GM19035 (cell line): Measurements from ENCODE around the gene TMEM207.

ENCODE experiments used
- ATAC-seq: cut with Tn5 transposase; IDR thresholded peaks from one replicate; pipeline ENCODE4 v1.9.1; 2021; ENCODE audit not compliant: unreplicated experiment

The TMEM207 gene

GRCh38 chr3:190444576-190445145, 5.0 kb downstream of the TMEM207 start:
- ATAC-seq: no peak

DNA sequence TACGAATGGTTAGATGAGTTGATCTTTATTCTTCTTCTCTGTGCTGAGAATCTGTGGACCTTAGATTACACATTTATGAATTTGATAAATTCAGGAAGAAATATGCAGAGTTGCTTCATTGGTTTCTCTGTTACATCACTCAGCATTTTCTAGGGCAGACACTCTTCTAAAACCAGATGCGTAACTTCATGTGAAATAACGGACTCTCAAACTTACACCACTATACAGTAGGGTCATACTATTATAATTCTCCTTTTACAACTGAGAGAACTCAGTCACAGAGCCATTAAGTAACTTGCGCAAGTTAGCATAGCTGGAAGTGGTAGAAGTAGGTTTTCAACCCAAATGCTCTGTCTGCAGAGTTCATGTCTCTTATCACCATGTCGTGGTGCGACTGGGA, 5.7 kb downstream of the TMEM207 start:
- ATAC-seq: no peak

GRCh38 chr3:190443257-190443656, 6.4 kb downstream of the TMEM207 start:
- no peak for ATAC-seq

DNA sequence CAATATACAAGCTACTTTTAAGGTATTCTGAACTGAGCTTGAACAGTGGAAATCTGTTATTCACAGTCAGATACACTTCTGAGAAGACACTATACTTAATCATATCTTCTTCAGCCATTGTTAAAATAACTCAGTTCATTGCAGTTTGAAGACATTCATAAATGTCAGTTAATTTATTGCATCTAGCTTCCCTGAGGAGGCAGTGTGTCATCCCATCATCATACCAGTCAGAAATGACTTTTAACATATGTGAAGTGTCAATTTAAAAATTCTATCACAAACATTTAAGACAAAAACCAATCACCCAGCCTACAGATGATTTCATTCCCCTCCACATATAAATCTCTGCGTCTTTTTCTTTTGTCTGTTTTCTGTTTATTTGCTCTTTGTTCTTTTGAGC, 7.5 kb downstream of the TMEM207 start:
- no peak for ATAC-seq

DNA sequence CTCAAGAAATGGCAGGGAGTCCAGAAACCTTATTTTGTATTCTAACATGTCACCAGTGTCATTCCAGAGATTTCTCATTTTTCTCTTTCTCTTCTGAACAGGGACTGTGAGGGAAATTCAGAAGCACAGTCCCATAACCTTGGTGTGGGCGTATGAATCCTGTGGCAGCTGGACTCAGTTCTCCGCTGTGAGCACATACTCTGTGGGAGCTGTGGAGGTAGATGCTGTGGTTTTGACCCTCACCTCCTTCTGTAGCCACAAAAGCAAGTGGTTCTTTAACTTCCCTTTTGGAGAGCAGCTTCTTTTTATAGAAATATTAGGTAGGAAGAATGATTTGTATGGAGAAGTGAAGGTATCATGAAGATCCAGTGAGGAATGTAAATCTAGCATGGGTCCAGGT, 13.4 kb downstream of the TMEM207 start:
- ATAC-seq: no peak

- no peak for ATAC-seq
Observed at GRCh38 chr3:190435618-190436017, 14.1 kb downstream of the TMEM207 start.

DNA sequence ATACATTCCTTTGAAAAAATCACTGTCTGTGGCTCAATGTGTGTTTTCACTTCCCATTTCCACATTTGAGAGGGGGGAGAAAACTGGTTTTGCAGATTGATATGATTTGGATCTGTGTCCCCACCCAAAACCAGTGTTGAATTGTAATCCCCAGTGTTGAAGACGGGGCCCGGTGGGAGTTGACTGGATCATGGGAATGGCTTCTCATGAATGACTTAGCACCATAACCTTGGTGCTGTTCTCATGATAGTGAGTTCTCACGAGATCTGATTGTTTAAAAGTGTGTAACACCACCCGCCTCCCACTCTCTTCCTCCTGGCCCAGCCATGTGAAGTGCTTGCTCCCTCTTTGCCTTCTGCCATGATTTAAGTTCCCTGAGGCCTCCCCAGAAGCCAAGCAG, 16.1 kb downstream of the TMEM207 start:
- ATAC-seq: no peak

DNA sequence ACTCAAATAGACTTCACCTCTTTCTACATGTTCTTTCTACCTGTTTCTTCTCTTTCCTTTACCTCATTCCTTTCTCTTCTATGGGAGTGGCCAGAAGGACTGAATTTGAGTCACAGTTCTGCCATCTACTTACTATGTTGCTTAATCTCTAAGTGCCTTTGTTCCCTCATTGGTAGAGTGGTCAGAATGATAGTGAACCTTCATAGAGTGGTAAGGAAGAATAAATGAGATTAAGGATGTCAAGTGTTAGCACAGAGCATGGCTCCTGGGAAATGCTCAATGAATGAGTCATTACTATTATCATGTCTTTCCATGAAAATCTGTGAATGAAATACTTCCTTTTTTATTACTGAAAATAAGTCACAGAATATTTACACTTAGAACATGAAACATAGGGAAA, 17.5 kb downstream of the TMEM207 start:
- no peak for ATAC-seq

GRCh38 chr3:190430906-190431305, 18.8 kb downstream of the TMEM207 start:
- no peak for ATAC-seq

DNA sequence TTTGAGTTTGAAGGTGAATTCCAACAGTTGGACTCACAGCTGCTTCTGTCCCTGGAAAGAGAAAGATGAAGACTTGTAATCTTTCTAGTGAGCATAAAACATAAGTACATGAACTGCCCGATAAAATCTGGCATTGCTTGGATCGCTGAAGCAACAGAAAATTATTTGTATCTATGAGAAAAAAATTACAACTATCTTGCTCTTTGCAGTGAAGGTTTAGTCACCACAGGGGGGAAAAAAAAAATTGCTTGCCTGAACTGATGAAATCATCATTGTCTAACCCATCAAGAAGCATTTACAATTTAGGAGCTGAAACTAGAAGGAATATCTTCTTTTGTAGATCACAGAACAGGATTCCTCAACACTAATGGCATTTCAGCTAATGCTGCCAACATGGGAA, 20.0 kb downstream of the TMEM207 start:
- ATAC-seq: no peak

GRCh38 chr3:190426806-190427507, 22.7 kb downstream of the TMEM207 start:
- ATAC-seq: no peak

DNA sequence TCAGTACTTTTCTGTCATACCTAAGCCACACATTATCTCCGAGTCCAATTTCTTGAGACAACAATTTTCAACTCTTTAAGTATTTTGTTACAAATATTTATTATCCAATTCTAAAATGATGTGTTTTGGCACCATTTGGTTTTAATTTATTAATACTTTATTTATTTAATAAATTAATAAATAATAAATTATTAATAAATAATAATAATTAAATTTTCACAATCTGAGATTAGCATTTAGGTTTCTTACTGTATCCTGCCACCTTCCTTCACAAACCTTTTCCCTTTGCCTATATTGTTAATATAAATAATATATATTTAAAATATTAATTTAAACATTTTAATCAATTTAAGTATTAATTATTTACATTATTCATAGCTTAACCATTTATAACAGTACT, 23.9 kb downstream of the TMEM207 start:
- no peak for ATAC-seq

DNA sequence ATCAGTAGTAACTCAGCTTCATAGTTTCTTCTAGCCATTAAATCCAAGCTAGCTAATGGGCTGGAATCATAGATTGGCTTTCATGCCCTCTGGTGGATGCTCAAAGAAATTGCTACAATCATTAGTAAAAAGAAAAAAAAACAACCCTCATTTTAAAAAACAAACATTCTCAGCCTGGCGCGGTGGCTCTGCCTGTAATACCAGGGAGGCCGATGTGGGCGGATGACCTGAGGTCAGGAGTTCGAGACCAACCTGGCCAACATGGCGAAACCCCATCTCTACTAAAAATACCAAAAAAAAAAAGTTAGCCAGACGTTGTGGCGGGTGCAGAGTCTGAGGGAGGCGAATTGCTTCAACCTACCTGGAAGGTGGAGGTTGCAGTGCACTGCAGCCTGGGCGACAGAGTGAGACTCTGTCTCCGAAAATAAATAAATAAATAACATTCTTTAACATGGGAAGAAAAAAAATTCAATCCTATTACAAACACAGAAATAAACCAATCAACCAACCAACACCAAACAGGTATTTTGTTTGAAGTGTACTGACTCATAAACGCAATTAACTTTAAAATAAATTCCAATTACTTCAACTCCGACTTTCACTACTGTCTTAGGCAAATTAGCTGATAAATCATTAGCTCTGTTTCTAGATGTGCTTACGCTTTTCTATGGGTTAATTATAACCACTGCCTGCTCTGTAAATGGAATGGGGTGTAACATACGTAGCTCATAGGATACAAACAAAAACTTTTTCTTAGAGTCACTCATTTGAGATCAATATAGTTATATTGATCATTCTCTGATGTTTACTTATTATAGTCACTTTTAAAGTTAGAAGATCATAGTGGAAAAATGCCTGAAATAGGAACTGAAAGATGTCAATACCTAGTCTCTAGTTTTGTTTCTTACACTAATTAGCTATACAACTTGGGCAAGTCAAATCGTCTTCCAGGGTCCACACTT, 24.9 kb downstream of the TMEM207 start:
- ATAC-seq: peak; percentile 73

GRCh38 chr3:190424108-190424477, 25.6 kb downstream of the TMEM207 start:
- ATAC-seq: peak; percentile 11

GRCh38 chr3:190414297-190414696, 35.4 kb downstream of the TMEM207 start:
- ATAC-seq: no peak

DNA sequence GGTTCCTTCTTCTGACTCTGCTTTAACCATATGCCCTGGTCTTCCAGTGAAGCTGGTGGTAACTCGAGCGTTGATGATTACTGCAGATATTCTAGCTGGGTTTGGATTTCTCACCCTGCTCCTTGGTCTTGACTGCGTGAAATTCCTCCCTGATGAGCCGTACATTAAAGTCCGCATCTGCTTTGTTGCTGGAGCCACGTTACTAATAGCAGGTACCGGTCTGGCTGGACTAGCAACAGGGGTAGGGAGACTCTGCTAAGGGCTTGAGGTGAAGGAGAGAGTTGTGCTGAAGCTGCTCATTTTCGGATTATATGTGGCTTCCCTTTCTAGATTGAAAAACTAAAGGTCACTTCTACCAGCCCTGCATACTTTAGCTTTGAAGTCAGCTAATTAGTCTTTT, 45.0 kb downstream of the TMEM207 start:
- ATAC-seq: no peak

DNA sequence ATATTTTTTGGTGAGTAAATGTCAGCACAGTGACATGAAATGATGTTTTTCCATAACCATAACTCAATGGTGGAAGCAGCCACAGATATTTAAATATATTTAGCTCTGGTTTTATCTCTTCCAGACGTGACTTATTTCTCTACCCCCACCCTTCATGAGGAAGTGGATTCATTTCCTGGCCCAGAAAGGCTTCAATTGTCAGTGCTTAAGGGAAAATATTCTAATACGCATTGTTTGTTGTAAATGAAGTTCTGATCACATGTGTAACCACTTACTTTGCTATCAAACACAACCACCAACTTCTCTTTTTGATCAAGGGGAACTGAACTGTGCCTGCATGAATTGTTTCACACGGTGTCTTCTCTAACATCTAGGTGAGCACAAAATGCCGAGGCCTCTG, 47.7 kb downstream of the TMEM207 start:
- no peak for ATAC-seq

DNA sequence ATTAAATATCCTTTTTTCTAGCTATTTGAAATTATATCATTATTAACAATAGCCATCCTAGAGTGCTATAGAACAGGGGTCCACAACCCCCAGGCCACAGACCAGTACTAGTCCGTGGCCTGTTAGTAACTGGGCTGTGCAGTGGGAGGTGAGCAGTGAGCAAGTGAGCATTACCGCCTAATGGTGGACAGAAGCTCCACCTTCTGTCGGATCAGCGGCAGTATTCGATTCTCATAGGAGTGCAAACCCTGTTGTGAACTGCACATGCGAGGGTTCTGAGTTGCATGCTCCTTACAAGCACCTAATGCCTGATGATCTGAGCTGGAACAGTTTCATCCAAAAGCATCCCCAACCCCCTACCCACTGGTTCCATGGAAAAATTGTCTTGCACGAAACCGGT, 50.0 kb downstream of the TMEM207 start:
- ATAC-seq: no peak

GRCh38 chr3:190397889-190398288, 51.8 kb downstream of the TMEM207 start:
- ATAC-seq: no peak

DNA sequence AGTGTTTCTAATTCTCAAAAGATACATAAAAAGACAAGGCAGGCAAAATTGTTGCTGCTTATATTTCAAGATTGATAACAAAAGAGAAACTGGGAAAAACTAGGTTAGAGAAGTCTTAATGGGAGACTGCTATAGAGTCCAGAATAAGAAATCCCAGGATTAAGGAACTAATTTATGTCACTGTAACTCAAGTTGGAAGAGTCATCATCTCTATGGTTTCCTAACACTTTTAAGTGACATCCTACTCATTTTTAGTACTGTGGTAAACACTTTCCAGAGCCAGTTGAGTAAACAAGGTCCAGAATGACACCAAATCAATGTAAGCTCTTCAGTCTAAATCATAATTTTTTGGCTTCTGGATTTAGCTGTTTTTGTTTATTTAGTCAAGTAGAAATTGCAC, 53.7 kb downstream of the TMEM207 start:
- no peak for ATAC-seq

GRCh38 chr3:190388703-190389102, 61.0 kb downstream of the TMEM207 start:
- ATAC-seq: no peak
